DND-41 (cell line): ENCODE measurements around the gene MOGAT1.

Source experiments
- EZH2 ChIP-seq: IDR thresholded peaks from 3 replicates; pipeline ENCODE4 v1.6.1; 2012; ENCODE audit warnings: borderline replicate concordance, low read depth, mild to moderate bottlenecking, moderate library complexity, low read length, inconsistent platforms; ENCODE audit not compliant: severe bottlenecking
- TF ChIP-seq, protein P1 (sequence below): IDR thresholded peaks from 2 replicates; pipeline ENCODE4 v1.5.1; 2012; ENCODE audit warnings: borderline replicate concordance, low read length, moderate library complexity, mild to moderate bottlenecking; ENCODE audit not compliant: poor library complexity, severe bottlenecking; ENCODE audit errors: extremely low read depth

DNA sequence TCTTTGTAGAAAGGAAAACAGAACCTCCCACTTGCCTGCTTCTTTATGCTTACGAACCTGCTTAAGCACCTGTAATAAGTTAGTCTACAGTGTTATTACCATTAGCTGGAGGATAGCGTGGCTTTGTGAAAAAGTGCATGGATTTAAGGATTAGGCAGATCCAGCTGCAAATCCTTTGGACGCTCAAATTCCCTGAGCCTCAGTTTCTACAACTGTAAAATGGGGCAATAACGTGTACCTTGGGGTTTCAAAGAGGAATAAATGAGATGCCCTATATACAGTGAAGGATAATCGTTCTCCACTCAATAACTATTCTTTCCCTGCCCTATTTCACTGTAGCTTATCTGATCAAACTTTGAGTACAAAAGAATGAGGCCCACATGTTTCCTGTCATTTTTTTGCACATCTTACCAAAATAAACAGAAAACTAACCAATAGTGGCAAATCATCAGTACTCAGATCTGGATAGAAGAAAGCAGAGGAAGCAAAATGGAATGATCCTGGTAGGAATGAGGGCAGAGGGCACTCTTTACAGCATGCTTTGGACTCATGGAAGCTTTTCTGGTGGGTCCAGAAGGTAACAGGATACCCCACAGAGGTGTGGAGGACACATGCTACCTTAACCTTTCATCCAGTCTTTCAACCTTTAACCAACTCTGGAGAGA lies 14.8 kb downstream of the MOGAT1 start:
- TF ChIP-seq, protein P1, sequence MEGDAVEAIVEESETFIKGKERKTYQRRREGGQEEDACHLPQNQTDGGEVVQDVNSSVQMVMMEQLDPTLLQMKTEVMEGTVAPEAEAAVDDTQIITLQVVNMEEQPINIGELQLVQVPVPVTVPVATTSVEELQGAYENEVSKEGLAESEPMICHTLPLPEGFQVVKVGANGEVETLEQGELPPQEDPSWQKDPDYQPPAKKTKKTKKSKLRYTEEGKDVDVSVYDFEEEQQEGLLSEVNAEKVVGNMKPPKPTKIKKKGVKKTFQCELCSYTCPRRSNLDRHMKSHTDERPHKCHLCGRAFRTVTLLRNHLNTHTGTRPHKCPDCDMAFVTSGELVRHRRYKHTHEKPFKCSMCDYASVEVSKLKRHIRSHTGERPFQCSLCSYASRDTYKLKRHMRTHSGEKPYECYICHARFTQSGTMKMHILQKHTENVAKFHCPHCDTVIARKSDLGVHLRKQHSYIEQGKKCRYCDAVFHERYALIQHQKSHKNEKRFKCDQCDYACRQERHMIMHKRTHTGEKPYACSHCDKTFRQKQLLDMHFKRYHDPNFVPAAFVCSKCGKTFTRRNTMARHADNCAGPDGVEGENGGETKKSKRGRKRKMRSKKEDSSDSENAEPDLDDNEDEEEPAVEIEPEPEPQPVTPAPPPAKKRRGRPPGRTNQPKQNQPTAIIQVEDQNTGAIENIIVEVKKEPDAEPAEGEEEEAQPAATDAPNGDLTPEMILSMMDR: no peak
- TF ChIP-seq EZH2: no peak
